ENCODE measurements around the gene MPI. TPM values are rescaled to one million over a fixed set of nuclear protein-coding genes. Genes with fewer than 3 reads are reported as not detected.

Gene MPI
- total RNA-seq, 4 donors from 2014 or later: 63.1 to 176 (median 98.4) TPM

GRCh38 chr15:74867466-74868038 is 22.3 kb upstream of the MPI start:
- Histone ChIP-seq H3K27ac (peak overlapping the region; percentile 91 to 96 (median 94)), H3K9me3 (no peaks in the 10 kb centered on the region), H3K36me3 (no peaks in the 10 kb centered on the region), H3K4me1 (peaks cover 57 to 93% (median 90%) of the 10 kb centered on the region in 4 donors), H3K27me3 (no peaks in the 10 kb centered on the region), H3K4me3 (no peak overlapping the region)
- 0 to 42% methylated on average over 1 of the region's 1 CpG for WGBS, 2 donors (ENCODE audit: low coverage in 1 of 2)
- no peak for TF ChIP-seq CTCF (IDR thresholded peaks at IDR 0.05)
- no peak for DNase-seq
- in situ Hi-C loops (cut with MboI; ENCODE audit: low pct_ligation_motif_present in 1 of 4, low pct_unique_long_range_greater_than_20kb in 1 of 4, low sequenced_read_pairs in 3 of 4): no loop called here
- intact Hi-C loops (cut with DNase I; ENCODE audit: low total_unique reads): no loop called here

DNA sequence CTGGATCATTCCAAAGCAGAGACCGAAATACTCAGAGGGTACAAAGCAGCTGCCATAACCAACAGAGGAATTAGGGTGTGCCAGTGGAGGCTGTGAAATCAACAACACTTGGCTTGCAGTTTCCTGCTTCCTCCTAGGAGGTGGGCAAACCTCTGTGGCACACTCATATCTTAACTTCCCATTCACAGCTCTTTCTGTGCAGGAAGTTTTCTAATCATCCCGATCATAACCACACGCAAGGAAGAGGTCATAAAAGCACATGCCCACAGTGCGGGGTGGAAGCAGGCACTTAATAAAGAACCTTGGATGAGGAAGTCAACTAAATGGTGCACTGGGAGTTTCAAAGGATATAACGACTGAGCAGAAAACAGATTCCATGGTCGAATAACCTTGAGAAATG is 21.8 kb upstream of the MPI start:
- no peaks in the 10 kb centered on the region for H3K9me3 ChIP-seq
- in situ Hi-C loops (cut with MboI; ENCODE audit: low pct_ligation_motif_present in 1 of 4, low pct_unique_long_range_greater_than_20kb in 1 of 4, low sequenced_read_pairs in 3 of 4) (no loop called here), intact Hi-C loops (cut with DNase I; ENCODE audit: low total_unique reads) (no loop called here)
- WGBS, 2 donors (ENCODE audit: low coverage in 1 of 2): 10 to 23% methylated on average over 2 to 6 of the region's 6 CpGs
- TF ChIP-seq POLR2AphosphoS5 (IDR thresholded peaks at IDR 0.05): peak in 2 of 3 donors; percentile 48 to 68
- TF ChIP-seq EP300 (IDR thresholded peaks at IDR 0.05; ENCODE audit: low read depth): no peak
- peak; percentile 18 for TF ChIP-seq POLR2A (IDR thresholded peaks at IDR 0.05)
- TF ChIP-seq CTCF (IDR thresholded peaks at IDR 0.05): no peak
- H3K36me3 ChIP-seq: no peaks in the 10 kb centered on the region
- no peaks in the 10 kb centered on the region for H3K27me3 ChIP-seq
- peak overlapping the region; percentile 91 to 96 (median 94) for H3K27ac ChIP-seq
- no peak overlapping the region for H3K4me3 ChIP-seq
- peak; percentile 58 for DNase-seq
- H3K4me1 ChIP-seq: peaks cover 57 to 93% (median 90%) of the 10 kb centered on the region in 4 donors

GRCh38 chr15:74869372-74869725 is 20.5 kb upstream of the MPI start:
- Histone ChIP-seq H3K9me3 (no peaks in the 10 kb centered on the region), H3K27me3 (no peaks in the 10 kb centered on the region), H3K4me3 (peak overlapping the region in 1 of 4 donors; percentile 82), H3K36me3 (no peaks in the 10 kb centered on the region), H3K4me1 (peaks cover 57 to 88% (median 81%) of the 10 kb centered on the region in 4 donors), H3K27ac (peak overlapping the region; percentile 91 to 96 (median 94))
- no peak for DNase-seq
- intact Hi-C loops (cut with DNase I; ENCODE audit: low total_unique reads): no loop called here
- in situ Hi-C loops (cut with MboI; ENCODE audit: low pct_ligation_motif_present in 1 of 4, low pct_unique_long_range_greater_than_20kb in 1 of 4, low sequenced_read_pairs in 3 of 4): no loop called here
- no peak for TF ChIP-seq POLR2AphosphoS5 (IDR thresholded peaks at IDR 0.05)
- no peak for TF ChIP-seq POLR2A (IDR thresholded peaks at IDR 0.05)
- TF ChIP-seq CTCF (IDR thresholded peaks at IDR 0.05): no peak
- TF ChIP-seq EP300 (IDR thresholded peaks at IDR 0.05; ENCODE audit: low read depth): no peak

GRCh38 chr15:74869726-74870407 is 20.0 kb upstream of the MPI start:
- TF ChIP-seq POLR2AphosphoS5 (IDR thresholded peaks at IDR 0.05) (peak in 2 of 3 donors; percentile 67 to 81), POLR2A (IDR thresholded peaks at IDR 0.05) (peak; percentile 64), CTCF (IDR thresholded peaks at IDR 0.05) (no peak)
- Histone ChIP-seq H3K27ac (peak overlapping the region; percentile 91 to 96 (median 94)), H3K9me3 (no peaks in the 10 kb centered on the region), H3K4me3 (peak overlapping the region in 1 of 4 donors; percentile 82), H3K36me3 (no peaks in the 10 kb centered on the region), H3K27me3 (no peaks in the 10 kb centered on the region), H3K4me1 (peaks cover 53 to 83% (median 76%) of the 10 kb centered on the region in 4 donors)
- in situ Hi-C loops (cut with MboI; ENCODE audit: low pct_ligation_motif_present in 1 of 4, low pct_unique_long_range_greater_than_20kb in 1 of 4, low sequenced_read_pairs in 3 of 4) (no loop called here), intact Hi-C loops (cut with DNase I; ENCODE audit: low total_unique reads) (no loop called here)
- 20 to 25% methylated on average over 2 to 6 of the region's 6 CpGs for WGBS, 2 donors (ENCODE audit: low coverage in 1 of 2)
- peak; percentile 81 for DNase-seq

Data from transverse colon (tissue), 4 donors.